Mesendoderm (in vitro differentiated cells): ENCODE measurements around the gene VSIR.
A peak's percentile ranks its signal among the peaks of the same experiment; 100 is the strongest.

ENCODE experiments used
- DNase-seq: peaks from one replicate; pipeline ENCODE4 v3.0.0; 2013
- H2AK5ac ChIP-seq: 2 replicates; pipeline ENCODE4 v1.6.1; 2013; ENCODE audit warnings: low read length, inconsistent platforms
- H2BK120ac ChIP-seq: 2 replicates; pipeline ENCODE4 v1.6.1; 2013; ENCODE audit warnings: low read depth, mild to moderate bottlenecking, low read length, moderate library complexity, mixed read lengths
- H2BK15ac ChIP-seq: replicated peaks from 2 replicates; pipeline ENCODE4 v1.6.1; 2013; ENCODE audit warnings: low read depth, mild to moderate bottlenecking, moderate library complexity
- H2BK5ac ChIP-seq: 2 replicates; pipeline ENCODE4 v1.6.1; 2013; ENCODE audit warnings: low read length, inconsistent platforms
- H3K18ac ChIP-seq: 2 replicates; pipeline ENCODE4 v1.6.1; 2013; ENCODE audit warnings: mild to moderate bottlenecking, low read length, mixed read lengths
- H3K23ac ChIP-seq: one replicate; pipeline ENCODE4 v1.6.1; 2013; ENCODE audit warnings: low read length
- H3K27ac ChIP-seq: 2 replicates; pipeline ENCODE4 v1.5.1; 2013; ENCODE audit warnings: low read depth, mild to moderate bottlenecking, inconsistent platforms, low read length, moderate library complexity
- H3K27me3 ChIP-seq: 2 replicates; pipeline ENCODE4 v1.6.1; 2013; ENCODE audit warnings: low read length, control low read depth, mild to moderate bottlenecking, inconsistent platforms; ENCODE audit not compliant: insufficient read depth, poor library complexity
- H3K36me3 ChIP-seq: 2 replicates; pipeline ENCODE4 v1.6.1; 2013; ENCODE audit warnings: low read length, inconsistent platforms; ENCODE audit not compliant: control insufficient read depth, insufficient read depth
- H3K4ac ChIP-seq: one replicate; pipeline ENCODE4 v1.6.1; 2013; ENCODE audit warnings: low read depth, mild to moderate bottlenecking, low read length, moderate library complexity
- H3K4me1 ChIP-seq: 2 replicates; pipeline ENCODE4 v1.6.1; 2013; ENCODE audit warnings: low read depth, low read length, inconsistent platforms; ENCODE audit not compliant: control insufficient read depth
- H3K4me2 ChIP-seq: 2 replicates; pipeline ENCODE4 v1.6.1; 2013; ENCODE audit warnings: low read length
- H3K4me3 ChIP-seq: 2 replicates; pipeline ENCODE4 v1.5.1; 2013; ENCODE audit warnings: mild to moderate bottlenecking, low read length
- H3K56ac ChIP-seq: one replicate; pipeline ENCODE4 v1.6.1; 2013; ENCODE audit warnings: low read length
- H3K79me1 ChIP-seq: 2 replicates; pipeline ENCODE4 v1.6.1; 2013; ENCODE audit warnings: low read length, inconsistent platforms
- H3K79me2 ChIP-seq: 2 replicates; pipeline ENCODE4 v1.6.1; 2013; ENCODE audit warnings: mild to moderate bottlenecking, low read length; ENCODE audit not compliant: control insufficient read depth, insufficient read depth
- H3K9ac ChIP-seq: 2 replicates; pipeline ENCODE4 v1.6.1; 2013; ENCODE audit warnings: low read length, inconsistent platforms
- H4K5ac ChIP-seq: one replicate; pipeline ENCODE4 v1.6.1; 2013; ENCODE audit warnings: low read length
- H4K8ac ChIP-seq: one replicate; pipeline ENCODE4 v1.6.1; 2013; ENCODE audit warnings: low read depth, mild to moderate bottlenecking, control low read depth, low read length, moderate library complexity
- WGBS: extraction: QIAGEN DNeasy Blood & Tissue Kit; methylation state at CpG from one replicate; pipeline ENCODE4 v1.1.7; 2013; ENCODE audit warnings: low lambda C conversion rate, missing lambda C conversion rate; ENCODE audit not compliant: insufficient coverage; ENCODE audit errors: extremely low coverage; 5-methylcytosine and 5-hydroxymethylcytosine counted together

Gene VSIR

GRCh38 chr10:71739358-71739900 is 33.9 kb downstream of the VSIR start:
- Histone ChIP-seq H2BK5ac (no peak overlapping the region), H3K9ac (no peak overlapping the region), H3K4me3 (no peak overlapping the region), H3K79me1 (no peaks in the 10 kb centered on the region), H3K36me3 (no peaks in the 10 kb centered on the region), H2BK15ac (no peak overlapping the region), H2AK5ac (no peak overlapping the region), H3K79me2 (no peaks in the 10 kb centered on the region), H3K4ac (no peak overlapping the region), H2BK120ac (no peak overlapping the region), H4K8ac (no peak overlapping the region), H3K27me3 (no peaks in the 10 kb centered on the region), H3K4me2 (no peak overlapping the region), H3K27ac (no peak overlapping the region), H3K56ac (no peak overlapping the region), H3K4me1 (no peaks in the 10 kb centered on the region), H3K23ac (no peak overlapping the region), H4K5ac (no peak overlapping the region), H3K18ac (no peak overlapping the region)
- DNase-seq: no peak
- no CpG with 5 or more reads among the region's 8 CpGs for WGBS

- Histone ChIP-seq H3K23ac (no peak overlapping the region), H4K5ac (no peak overlapping the region), H3K36me3 (no peaks in the 10 kb centered on the region), H3K4ac (no peak overlapping the region), H3K79me1 (no peaks in the 10 kb centered on the region), H2AK5ac (no peak overlapping the region), H3K79me2 (no peaks in the 10 kb centered on the region), H3K4me1 (no peaks in the 10 kb centered on the region), H3K56ac (no peak overlapping the region), H2BK120ac (no peak overlapping the region), H3K18ac (no peak overlapping the region), H3K27ac (no peak overlapping the region), H2BK15ac (no peak overlapping the region), H3K4me2 (no peak overlapping the region), H3K9ac (no peak overlapping the region), H3K4me3 (no peak overlapping the region), H3K27me3 (no peaks in the 10 kb centered on the region), H2BK5ac (no peak overlapping the region), H4K8ac (no peak overlapping the region)
- DNase-seq: no peak
- WGBS: no CpG with 5 or more reads among the region's 3 CpGs
Measured at GRCh38 chr10:71737834-71738197, 35.5 kb downstream of the VSIR start.

GRCh38 chr10:71737001-71737833 is 36.1 kb downstream of the VSIR start:
- H3K18ac ChIP-seq: no peak overlapping the region
- no peak overlapping the region for H3K4ac ChIP-seq
- H2BK5ac ChIP-seq: no peak overlapping the region
- no peak overlapping the region for H3K56ac ChIP-seq
- no peak overlapping the region for H3K9ac ChIP-seq
- H3K79me2 ChIP-seq: no peaks in the 10 kb centered on the region
- no peaks in the 10 kb centered on the region for H3K36me3 ChIP-seq
- no peak overlapping the region for H3K27ac ChIP-seq
- H2BK15ac ChIP-seq: no peak overlapping the region
- no peak overlapping the region for H3K23ac ChIP-seq
- H3K4me1 ChIP-seq: no peaks in the 10 kb centered on the region
- DNase-seq: no peak
- no peak overlapping the region for H2BK120ac ChIP-seq
- no peak overlapping the region for H3K4me3 ChIP-seq
- no peak overlapping the region for H4K5ac ChIP-seq
- H3K4me2 ChIP-seq: no peak overlapping the region
- no peaks in the 10 kb centered on the region for H3K27me3 ChIP-seq
- no CpG with 5 or more reads among the region's 12 CpGs for WGBS
- no peak overlapping the region for H2AK5ac ChIP-seq
- H3K79me1 ChIP-seq: no peaks in the 10 kb centered on the region
- no peak overlapping the region for H4K8ac ChIP-seq

- DNase-seq: no peak
- H3K4me1 ChIP-seq: no peaks in the 10 kb centered on the region
- no peak overlapping the region for H2AK5ac ChIP-seq
- H2BK15ac ChIP-seq: no peak overlapping the region
- no peak overlapping the region for H3K4me2 ChIP-seq
- no peak overlapping the region for H4K8ac ChIP-seq
- no peak overlapping the region for H3K9ac ChIP-seq
- no peaks in the 10 kb centered on the region for H3K36me3 ChIP-seq
- no CpG with 5 or more reads among the region's 2 CpGs for WGBS
- no peaks in the 10 kb centered on the region for H3K79me2 ChIP-seq
- no peak overlapping the region for H2BK5ac ChIP-seq
- H3K56ac ChIP-seq: no peak overlapping the region
- H3K27ac ChIP-seq: no peak overlapping the region
- no peak overlapping the region for H3K18ac ChIP-seq
- H2BK120ac ChIP-seq: no peak overlapping the region
- H3K4me3 ChIP-seq: no peak overlapping the region
- no peaks in the 10 kb centered on the region for H3K27me3 ChIP-seq
- no peak overlapping the region for H3K23ac ChIP-seq
- H4K5ac ChIP-seq: no peak overlapping the region
- no peak overlapping the region for H3K4ac ChIP-seq
- no peaks in the 10 kb centered on the region for H3K79me1 ChIP-seq
Measured at GRCh38 chr10:71736570-71736952, 36.8 kb downstream of the VSIR start.

GRCh38 chr10:71735709-71736569 is 37.4 kb downstream of the VSIR start:
- no peak overlapping the region for H3K9ac ChIP-seq
- no peak overlapping the region for H4K8ac ChIP-seq
- peak overlapping the region; percentile 12 for H3K56ac ChIP-seq
- no peak overlapping the region for H3K18ac ChIP-seq
- H3K27me3 ChIP-seq: no peaks in the 10 kb centered on the region
- no peaks in the 10 kb centered on the region for H3K79me2 ChIP-seq
- H2BK120ac ChIP-seq: no peak overlapping the region
- no peak overlapping the region for H3K4me2 ChIP-seq
- H3K36me3 ChIP-seq: no peaks in the 10 kb centered on the region
- no peak overlapping the region for H2BK15ac ChIP-seq
- H2BK5ac ChIP-seq: no peak overlapping the region
- no peak overlapping the region for H3K27ac ChIP-seq
- H3K4me1 ChIP-seq: no peaks in the 10 kb centered on the region
- DNase-seq: no peak
- no peak overlapping the region for H3K23ac ChIP-seq
- H3K4me3 ChIP-seq: no peak overlapping the region
- no peak overlapping the region for H4K5ac ChIP-seq
- H2AK5ac ChIP-seq: no peak overlapping the region
- no peaks in the 10 kb centered on the region for H3K79me1 ChIP-seq
- H3K4ac ChIP-seq: no peak overlapping the region
- WGBS: no CpG with 5 or more reads among the region's 16 CpGs
